Right renal cortex interstitium (tissue), 3 donors: Measurements from ENCODE around the gene KCNH1. TPM values are rescaled to one million over a fixed set of nuclear protein-coding genes. Genes with fewer than 3 reads are reported as not detected.
"Not testable (repeated sequence)": the region's sequence is repeated elsewhere in the genome, so short reads cannot be mapped to it uniquely, and the experiment has no call there.

Experiments used
- DNase-seq, 3 donors: peaks; one replicate each; pipeline ENCODE4 v3.0.0-alpha.2; 2013; ENCODE audit warnings: low read depth in 3 of 3, low spot score in 2 of 3
- polyA plus RNA-seq, 3 donors: library from polyadenylated mRNA; unstranded; fragments of 120-200 nt; gene quantifications; one replicate each; pipeline ENCODE4 v1.2.1, GENCODE V29; 2013; ENCODE audit not compliant: insufficient read length in 3 of 3

The KCNH1 gene
- polyA plus RNA-seq, 3 donors = 0.16 to 0.39 (median 0.31) TPM

DNA sequence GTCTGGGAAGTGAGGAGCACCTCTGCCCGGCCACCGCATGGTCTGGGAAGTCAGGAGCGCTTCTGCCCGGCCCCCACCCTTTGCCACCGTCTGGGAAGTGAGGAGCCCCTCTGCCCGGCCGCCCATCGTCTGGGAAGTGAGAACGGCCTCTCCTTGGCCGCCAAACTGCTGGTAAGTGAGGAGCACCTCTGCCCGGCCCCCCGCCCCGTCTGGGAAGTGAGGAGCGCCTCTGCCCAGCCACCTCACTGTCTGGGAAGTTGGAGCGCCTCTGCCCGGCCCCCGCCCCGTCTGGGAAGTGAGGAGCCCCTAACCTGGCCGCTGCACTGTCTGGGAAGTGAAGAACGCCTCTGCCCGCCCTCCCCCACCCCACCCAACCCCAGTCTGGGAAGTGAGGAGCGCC lies 22.6 kb downstream of the KCNH1 start:
- no peak for DNase-seq

DNA sequence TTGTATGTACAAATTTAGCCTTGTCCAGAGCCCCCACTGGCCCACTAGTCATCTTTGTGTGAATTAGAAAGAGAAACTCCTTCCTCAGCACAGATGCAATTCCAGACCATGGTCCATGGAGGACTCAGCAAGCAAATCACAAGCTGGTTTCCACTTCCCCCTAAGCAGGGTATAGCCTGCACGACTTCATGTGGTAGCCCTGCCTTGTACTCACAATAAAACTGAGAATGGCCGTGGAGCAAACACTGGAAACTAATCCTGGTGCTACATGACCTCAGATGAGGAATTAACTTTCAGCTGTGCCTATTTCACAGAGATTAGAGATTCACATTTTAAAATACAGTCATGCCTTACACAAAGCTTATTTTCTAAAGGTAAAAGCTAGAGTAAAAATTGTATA lies 32.5 kb downstream of the KCNH1 start:
- no peak for DNase-seq

GRCh38 chr1:211099393-211099792 lies 34.6 kb downstream of the KCNH1 start:
- DNase-seq = no peak

DNA sequence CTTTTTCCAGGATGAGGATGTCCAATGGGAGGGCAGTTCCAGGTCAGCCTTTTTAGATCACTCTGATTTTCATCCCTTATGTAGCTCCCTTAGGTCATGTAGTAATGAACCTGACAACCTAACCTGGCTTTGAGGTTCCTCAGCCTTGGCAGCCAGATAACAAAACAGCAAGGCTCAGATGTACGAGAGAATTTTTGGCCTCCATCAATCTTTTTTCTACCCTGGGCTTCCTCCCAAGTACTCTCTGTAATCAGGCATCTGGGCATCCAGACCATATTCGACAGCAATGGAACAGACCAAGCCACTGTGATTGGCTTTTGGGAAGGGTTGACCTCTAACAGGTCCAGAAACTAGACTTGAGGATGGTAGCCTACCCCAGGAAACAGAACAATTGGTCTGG lies 38.6 kb downstream of the KCNH1 start:
- no peak for DNase-seq

- no peak for DNase-seq
Observed at GRCh38 chr1:211092955-211093354, 41.0 kb downstream of the KCNH1 start.

DNA sequence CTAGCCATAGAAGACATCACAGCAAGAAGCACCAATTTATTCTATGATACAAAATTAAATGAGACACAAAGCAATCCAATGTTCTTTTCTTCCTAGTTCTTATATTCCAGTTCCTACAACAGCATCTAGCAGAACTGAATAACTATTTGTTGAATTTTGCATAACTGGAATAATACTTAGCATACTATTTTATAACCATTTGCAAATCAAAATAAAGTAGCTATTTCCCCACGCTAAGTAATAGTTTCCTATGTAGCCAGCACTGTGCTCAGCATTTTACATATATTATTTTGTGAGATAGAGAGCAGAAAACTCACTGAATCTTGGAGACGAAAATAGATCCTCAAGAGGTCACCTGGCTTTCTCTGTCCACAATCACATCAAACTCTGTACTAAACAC lies 42.1 kb downstream of the KCNH1 start:
- DNase-seq = no peak

DNA sequence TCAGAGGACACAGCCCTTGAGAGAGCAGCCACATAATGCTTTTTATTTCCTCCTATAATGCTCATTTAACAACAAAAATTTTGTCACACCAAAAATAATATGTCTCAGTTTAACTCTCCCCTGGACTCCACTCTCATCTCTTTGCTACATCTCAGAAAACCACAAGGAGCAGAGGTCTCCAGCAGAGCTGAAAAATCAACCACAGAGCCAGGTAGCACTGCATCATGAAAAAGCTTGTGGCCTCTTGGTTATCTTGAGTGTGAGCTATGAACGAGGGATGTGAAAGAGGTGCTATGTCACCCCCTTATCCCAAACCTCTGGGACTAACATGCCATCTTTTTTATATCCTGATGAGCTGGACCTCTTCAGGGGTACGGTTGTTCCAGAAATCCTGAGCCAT lies 44.4 kb downstream of the KCNH1 start:
- no peak for DNase-seq

GRCh38 chr1:211088156-211088555 lies 45.8 kb downstream of the KCNH1 start:
- no peak for DNase-seq

GRCh38 chr1:211082824-211083223 lies 51.1 kb downstream of the KCNH1 start:
- DNase-seq = no peak

GRCh38 chr1:211081447-211081846 lies 52.5 kb downstream of the KCNH1 start:
- not testable (repeated sequence) for DNase-seq

GRCh38 chr1:211068976-211069375 lies 65.0 kb downstream of the KCNH1 start:
- no peak for DNase-seq

DNA sequence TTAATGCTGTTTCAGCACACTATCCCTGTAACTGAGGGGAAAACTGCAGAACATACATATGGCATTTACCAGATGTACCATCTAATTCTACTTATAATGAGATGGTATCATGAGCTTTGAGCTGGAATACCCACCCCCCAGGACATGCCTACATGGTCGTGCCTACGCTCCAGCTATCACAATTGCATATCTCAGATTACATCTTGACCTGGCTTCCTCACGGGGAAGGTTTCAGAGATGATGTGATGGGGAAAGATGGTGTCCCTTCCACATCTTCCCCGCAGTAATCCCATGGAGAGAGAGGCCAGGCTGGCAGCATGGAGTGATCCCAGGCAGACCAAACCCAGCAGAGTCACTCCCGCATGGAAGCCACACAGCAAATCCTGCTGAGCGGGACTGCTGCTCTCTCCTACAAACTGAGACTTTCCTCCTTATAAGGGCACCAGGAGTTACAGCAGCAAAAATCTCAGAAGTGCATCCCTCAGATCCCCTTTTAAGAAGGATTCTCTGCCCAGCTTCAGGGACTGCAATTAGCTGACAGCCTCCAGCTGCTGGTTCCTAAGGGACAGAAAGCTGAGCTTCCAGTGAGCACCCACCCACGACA lies 67.1 kb downstream of the KCNH1 start:
- DNase-seq = no peak

DNA sequence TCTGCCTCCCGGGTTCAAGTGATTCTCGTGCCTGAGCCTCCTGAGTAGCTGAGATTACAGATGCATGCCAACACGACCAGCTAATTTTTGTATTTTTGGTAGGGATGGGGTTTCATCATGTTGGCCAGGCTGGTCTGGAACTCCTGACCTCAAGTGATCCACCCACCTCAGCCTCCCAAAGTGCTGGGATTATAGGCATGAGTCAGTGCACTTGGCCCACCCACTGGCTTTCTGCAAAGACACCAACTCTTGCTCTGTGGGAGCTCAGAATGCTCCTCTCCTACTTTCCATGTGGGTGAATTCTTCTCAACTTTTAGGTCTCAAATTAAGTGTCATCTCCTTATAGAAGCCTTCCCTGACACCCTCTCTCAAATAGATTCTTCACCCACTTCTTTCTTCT lies 92.1 kb downstream of the KCNH1 start:
- DNase-seq = not testable (repeated sequence)

DNA sequence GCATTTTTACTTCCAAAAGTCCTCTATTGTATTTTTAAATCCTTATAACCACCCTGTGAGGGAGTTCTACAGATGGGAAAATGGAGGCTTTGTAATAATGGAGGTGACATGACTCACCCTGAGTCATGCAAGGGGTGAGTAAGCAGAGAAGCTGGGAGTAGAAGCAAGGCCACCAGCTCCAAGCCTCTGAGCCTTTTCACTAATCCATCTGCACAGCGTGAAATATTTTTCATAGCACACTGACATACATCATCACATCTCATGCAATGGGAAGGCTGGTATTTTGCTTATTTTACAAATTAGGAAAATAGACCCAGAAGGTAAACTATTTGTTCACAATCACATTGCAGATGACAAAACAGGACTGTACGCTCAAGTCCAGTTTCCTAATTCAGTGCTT lies 96.9 kb downstream of the KCNH1 start:
- no peak for DNase-seq

- DNase-seq = no peak
Observed at GRCh38 chr1:211036381-211037060, 97.4 kb downstream of the KCNH1 start.

DNA sequence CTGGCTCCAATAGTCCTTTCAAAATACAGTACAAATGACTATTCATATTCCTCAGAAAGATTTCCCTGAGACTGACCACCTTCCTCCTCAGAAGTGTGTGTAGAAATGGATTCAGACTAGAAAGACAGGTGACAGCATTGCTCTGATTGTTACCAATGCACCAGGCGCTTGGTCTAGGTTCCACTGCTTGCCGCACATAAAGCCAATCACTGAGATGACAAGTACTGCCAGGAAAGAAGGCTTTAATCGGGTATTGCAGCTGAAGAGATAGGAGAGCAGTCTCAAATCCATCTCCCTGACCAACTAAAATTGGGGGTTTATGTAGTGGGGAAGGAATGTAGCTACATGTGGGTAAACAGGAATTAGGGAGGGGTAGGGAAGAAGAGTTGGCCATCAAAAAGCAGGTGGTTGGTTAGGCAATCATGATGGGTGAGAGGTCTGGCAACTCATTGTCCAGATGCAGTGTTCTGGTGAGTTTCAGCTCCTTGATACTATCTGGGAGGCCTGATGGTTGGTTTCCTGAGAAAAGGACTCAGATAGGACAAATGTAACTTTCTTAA lies 98.0 kb downstream of the KCNH1 start:
- no peak for DNase-seq

- no peak for DNase-seq
Observed at GRCh38 chr1:211033921-211034525, 99.9 kb downstream of the KCNH1 start.

GRCh38 chr1:211024901-211025300 lies 109.0 kb downstream of the KCNH1 start:
- DNase-seq = no peak

- DNase-seq = no peak
Observed at GRCh38 chr1:211019266-211019665, 114.7 kb downstream of the KCNH1 start.

DNA sequence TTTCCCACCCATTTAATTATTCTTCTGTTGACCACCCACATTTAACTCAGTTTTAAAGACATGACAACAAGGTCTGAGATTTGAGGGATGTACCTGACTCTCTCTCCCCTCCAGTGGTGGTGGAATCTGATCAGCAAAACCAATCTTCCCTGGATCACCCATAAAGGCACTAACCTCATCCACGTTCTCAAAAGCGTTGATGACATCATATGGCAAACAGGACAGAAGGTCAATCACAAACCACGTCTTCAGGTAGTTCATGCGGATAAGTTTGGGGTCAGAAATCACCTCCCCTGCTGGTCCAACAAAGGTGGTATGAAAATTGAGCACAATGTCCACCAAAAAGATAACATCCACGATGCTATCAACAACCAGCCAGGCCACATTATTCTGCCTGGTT lies 115.3 kb downstream of the KCNH1 start:
- DNase-seq = no peak

- no peak for DNase-seq
Observed at GRCh38 chr1:211017075-211017718, 116.8 kb downstream of the KCNH1 start.
